ENCODE results near the gene UBALD2. TPM values are rescaled to one million over a fixed set of nuclear protein-coding genes. Genes with fewer than 3 reads are reported as not detected.
A peak's percentile ranks its signal among the peaks of the same experiment; 100 is the strongest.
"Not testable (repeated sequence)": the region's sequence is repeated elsewhere in the genome, so short reads cannot be mapped to it uniquely, and the experiment has no call there.

Gene UBALD2
- total and polyA plus RNA-seq, 2 donors (not counting 3 experiments of a cell fraction or from before 2014, with no cell fraction given) = 46.9 to 70.9 TPM

GRCh38 chr17:76226749-76227148 is 38.4 kb upstream of the UBALD2 start:
- FAIRE-seq; intact Hi-C loops (cut with micrococcal nuclease); H3K4me1 ChIP-seq (ENCODE audit: control insufficient read depth, extremely low read depth, insufficient read depth, low read length); H3K4me3 ChIP-seq (replicated peaks in 1 of 3; ENCODE audit: insufficient read depth in 1 of 3, low read depth in 1 of 3, low read length in 3 of 3); POLR2A ChIA-PET; BruUV-seq (replicated peaks); H2AFZ ChIP-seq (ENCODE audit: low read depth, low read length); H3K27ac ChIP-seq (ENCODE audit: insufficient read depth, low read depth, low read length); H3K9me3 ChIP-seq (replicated peaks; ENCODE audit: control insufficient read depth, insufficient read depth, low read length); H3K9ac ChIP-seq (replicated peaks; ENCODE audit: extremely low read depth, insufficient read depth, low read length); H3K4me2 ChIP-seq (ENCODE audit: insufficient read depth, low read length); H3K79me2 ChIP-seq (ENCODE audit: control insufficient read depth, insufficient read depth, low read length); H4K20me1 ChIP-seq (replicated peaks; ENCODE audit: control insufficient read depth, extremely low read depth, insufficient read depth, low read length); DNase-seq (ENCODE audit: low read depth, low spot score); dilution Hi-C loops (cut with MboI; ENCODE audit: extremely low pct_ligation_motif_present, low sequenced_read_pairs); H3K9me1 ChIP-seq (replicated peaks; ENCODE audit: control insufficient read depth, extremely low read depth, insufficient read depth, low read length); CTCF ChIA-PET; H3K36me3 ChIP-seq (ENCODE audit: control insufficient read depth in 2 of 2, extremely low read depth in 1 of 2, insufficient read depth in 2 of 2, low read length in 2 of 2): not testable (repeated sequence)
- H3K27me3 ChIP-seq (ENCODE audit: control insufficient read depth in 2 of 2, insufficient read depth in 2 of 2, low read length in 2 of 2) = peaks cover 18 to 21% of the 10 kb centered on the region in 2 experiments

DNA sequence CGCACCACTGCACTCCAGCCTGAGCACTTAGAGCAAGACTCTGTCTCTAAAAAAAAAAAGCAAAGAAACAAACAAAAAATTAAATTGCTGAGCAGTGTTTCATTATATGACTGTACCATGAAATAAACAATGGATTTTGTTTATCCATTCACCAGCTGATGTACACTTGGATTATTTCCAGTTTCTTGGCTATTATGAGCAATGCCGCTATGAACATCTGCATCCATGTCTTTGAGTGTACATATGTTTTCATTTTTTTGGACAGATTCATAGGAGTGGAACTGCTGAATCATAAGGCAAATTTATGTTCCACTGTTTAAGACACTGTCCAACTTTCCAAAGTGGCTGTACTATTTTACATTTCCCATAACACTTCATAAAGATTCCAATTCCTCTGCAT is 32.8 kb upstream of the UBALD2 start:
- dilution Hi-C loops (cut with MboI; ENCODE audit: extremely low pct_ligation_motif_present, low sequenced_read_pairs) = no loop called here
- CTCF ChIA-PET = interaction anchor here (1.2 to 1.4 kb wide), 2 partner anchors 15 to 28 kb away, joined by 3 read pairs; no protein-coding TSS in a partner anchor

More for the DNA sequence above, 32.8 kb upstream of the UBALD2 start:
- DNase-seq (ENCODE audit: low read depth, low spot score) (no peak), FAIRE-seq (peak; percentile 26)
- no peak overlapping the region for H2AFZ ChIP-seq (ENCODE audit: low read depth, low read length)
- no peaks in the 10 kb centered on the region for H3K36me3 ChIP-seq (ENCODE audit: control insufficient read depth in 2 of 2, extremely low read depth in 1 of 2, insufficient read depth in 2 of 2, low read length in 2 of 2)
- TF ChIP-seq POLR2A (IDR thresholded peaks at IDR 0.05; ENCODE audit: low read depth, low read length) (no peak), JUN (IDR thresholded peaks at IDR 0.05; ENCODE audit: borderline replicate concordance, insufficient read depth, insufficient read length, low read depth) (no peak), MAX (IDR thresholded peaks at IDR 0.05; ENCODE audit: insufficient read depth, insufficient read length) (no peak), EZH2 (IDR thresholded peaks at IDR 0.05; ENCODE audit: borderline replicate concordance, low read depth, low read length, severe bottlenecking) (no peak), GATA2 (IDR thresholded peaks at IDR 0.05; ENCODE audit: insufficient read depth, insufficient read length, low read depth, low read length) (no peak), POLR2AphosphoS5 (IDR thresholded peaks at IDR 0.05; ENCODE audit: insufficient read depth, low read depth, low read length) (no peak), CTCF (IDR thresholded peaks at IDR 0.05; ENCODE audit: extremely low read depth in 1 of 2, insufficient read depth in 1 of 2, low read depth in 1 of 2, low read length in 2 of 2) (no peak), MYC (IDR thresholded peaks at IDR 0.05; ENCODE audit: low read depth, low read length) (no peak), FOS (IDR thresholded peaks at IDR 0.05; ENCODE audit: borderline replicate concordance, insufficient read depth, low read length) (no peak)
- H3K27ac ChIP-seq (ENCODE audit: insufficient read depth, low read depth, low read length) = no peak overlapping the region
- H3K9me3 ChIP-seq (replicated peaks; ENCODE audit: control insufficient read depth, insufficient read depth, low read length) = no peaks in the 10 kb centered on the region
- POLR2A ChIA-PET = no interaction called here
- H3K9ac ChIP-seq (replicated peaks; ENCODE audit: extremely low read depth, insufficient read depth, low read length) = no peak overlapping the region
- H4K20me1 ChIP-seq (replicated peaks; ENCODE audit: control insufficient read depth, extremely low read depth, insufficient read depth, low read length) = no peaks in the 10 kb centered on the region
- H3K4me3 ChIP-seq (replicated peaks in 1 of 3; ENCODE audit: insufficient read depth in 1 of 3, low read depth in 1 of 3, low read length in 3 of 3) = no peak overlapping the region
- intact Hi-C loops (cut with micrococcal nuclease) = loop anchor here (1.0 kb wide), 1 partner anchor 10 kb away; no protein-coding TSS in a partner anchor
- peaks cover 22 to 27% of the 10 kb centered on the region in 2 experiments for H3K27me3 ChIP-seq (ENCODE audit: control insufficient read depth in 2 of 2, insufficient read depth in 2 of 2, low read length in 2 of 2)
- H3K79me2 ChIP-seq (ENCODE audit: control insufficient read depth, insufficient read depth, low read length) = no peaks in the 10 kb centered on the region
- no peak overlapping the region for H3K4me2 ChIP-seq (ENCODE audit: insufficient read depth, low read length)
- H3K4me1 ChIP-seq (ENCODE audit: control insufficient read depth, extremely low read depth, insufficient read depth, low read length) = no peaks in the 10 kb centered on the region
- H3K9me1 ChIP-seq (replicated peaks; ENCODE audit: control insufficient read depth, extremely low read depth, insufficient read depth, low read length) = no peaks in the 10 kb centered on the region
- no TSS peak for BruUV-seq (replicated peaks)

All from endothelial cell of umbilical vein (primary cell).